IMR-90 (cell line): Measurements from ENCODE around the gene CIITA. TPM values are rescaled to one million over a fixed set of nuclear protein-coding genes. Genes with fewer than 3 reads are reported as not detected.

Experiments
- ATAC-seq: fragments of 200-7000 bp; cut with Tn5 transposase; 2 replicates; pipeline ENCODE4 v1.9.1; 2020; ENCODE audit warnings: low read depth, mild to moderate bottlenecking, moderate library complexity
- BruUV-seq: library from RNA; stranded (reverse); fragments of 400-500 nt; replicated peaks from 2 replicates; lab custom pipeline; 2021; lab: Mats Ljungman, UMichigan
- CTCF ChIA-PET: fragments of 300-600 bp; formaldehyde crosslinking; extraction: SDS; loops from one replicate; lab custom pipeline; 2021; ENCODE audit warnings: antibody characterized with exemption; lab: Yijun Ruan, JAX
- POLR2A ChIA-PET: fragments of 300-600 bp; sonication (Branson Sonifier 250); formaldehyde crosslinking; loops from one replicate; lab custom pipeline; 2022; ENCODE audit warnings: antibody characterized with exemption; ENCODE audit not compliant: unreplicated experiment; lab: Charles Lee
- DNase-seq: peaks from one replicate; pipeline ENCODE4 v3.0.0; 2013
- H2AFZ ChIP-seq: replicated peaks from 2 replicates; pipeline ENCODE3; 2013; ENCODE audit warnings: low read length, mild to moderate bottlenecking; ENCODE audit not compliant: poor library complexity
- H2AK5ac ChIP-seq: 2 replicates; pipeline ENCODE4 v1.6.1; 2013; ENCODE audit warnings: low read depth, low read length, inconsistent platforms
- H2AK9ac ChIP-seq: replicated peaks from 2 replicates; pipeline ENCODE3; 2013; ENCODE audit warnings: mild to moderate bottlenecking, low read depth, low read length, moderate library complexity; ENCODE audit not compliant: poor library complexity
- H2BK120ac ChIP-seq: 2 replicates; pipeline ENCODE4 v1.6.1; 2013; ENCODE audit warnings: low read depth, low read length, inconsistent platforms
- H2BK15ac ChIP-seq: 3 replicates; pipeline ENCODE4 v1.6.1; 2013; ENCODE audit warnings: low read depth, low read length, inconsistent platforms
- H2BK20ac ChIP-seq: 2 replicates; pipeline ENCODE4 v1.6.1; 2013; ENCODE audit warnings: low read depth, mild to moderate bottlenecking, inconsistent platforms, low read length, moderate library complexity
- H2BK5ac ChIP-seq: 2 replicates; pipeline ENCODE4 v1.6.1; 2013; ENCODE audit warnings: mild to moderate bottlenecking, low read depth, low read length, inconsistent platforms; ENCODE audit not compliant: poor library complexity, severe bottlenecking
- H3K14ac ChIP-seq: replicated peaks from 2 replicates; pipeline ENCODE4 v1.6.1; 2013; ENCODE audit warnings: low read depth, low read length, inconsistent platforms
- H3K18ac ChIP-seq: 2 replicates; pipeline ENCODE4 v1.6.1; 2013; ENCODE audit warnings: low read depth, low read length, control low read depth
- H3K23ac ChIP-seq: 2 replicates; pipeline ENCODE4 v1.6.1; 2013; ENCODE audit warnings: low read depth, low read length, inconsistent platforms
- H3K27ac ChIP-seq: 2 replicates; pipeline ENCODE4 v1.5.1; 2013; ENCODE audit warnings: mild to moderate bottlenecking, control low read depth, low read length; ENCODE audit not compliant: insufficient read depth
- H3K27me3 ChIP-seq: 2 replicates; pipeline ENCODE4 v1.6.1; 2013; ENCODE audit warnings: low read length; ENCODE audit not compliant: control insufficient read depth, insufficient read depth
- H3K36me3 ChIP-seq: 2 replicates; pipeline ENCODE4 v1.6.1; 2013; ENCODE audit warnings: low read length, mixed read lengths; ENCODE audit not compliant: control insufficient read depth, insufficient read depth
- H3K4ac ChIP-seq: 2 replicates; pipeline ENCODE4 v1.6.1; 2013; ENCODE audit warnings: low read depth, low read length, inconsistent platforms
- H3K4me1 ChIP-seq: 2 replicates; pipeline ENCODE4 v1.6.1; 2013; ENCODE audit warnings: low read length, mixed read lengths; ENCODE audit not compliant: control insufficient read depth, insufficient read depth
- H3K4me2 ChIP-seq: 2 replicates; pipeline ENCODE4 v1.6.1; 2013; ENCODE audit warnings: low read depth, mild to moderate bottlenecking, control low read depth, low read length, moderate library complexity
- H3K4me3 ChIP-seq: 2 replicates; pipeline ENCODE4 v1.5.1; 2013; ENCODE audit warnings: low read depth, mild to moderate bottlenecking, control low read depth, low read length, moderate library complexity; ENCODE audit not compliant: insufficient read depth
- H3K56ac ChIP-seq: 2 replicates; pipeline ENCODE4 v1.6.1; 2013; ENCODE audit warnings: low read length, inconsistent platforms; ENCODE audit not compliant: insufficient read depth; ENCODE audit errors: extremely low read depth
- H3K79me1 ChIP-seq, 2 experiments: 2 replicates each; pipeline ENCODE4 v1.6.1; 2013; ENCODE audit warnings: low read length in 2 of 2, inconsistent platforms in 1 of 2, low read depth in 1 of 2
- H3K9ac ChIP-seq: 2 replicates; pipeline ENCODE4 v1.6.1; 2013; ENCODE audit warnings: low read depth, low read length, control low read depth
- H3K9me1 ChIP-seq: 2 replicates; pipeline ENCODE4 v1.6.1; 2013; ENCODE audit warnings: low read length, inconsistent platforms; ENCODE audit not compliant: insufficient read depth
- H3K9me3 ChIP-seq: 2 replicates; pipeline ENCODE4 v1.6.1; 2013; ENCODE audit warnings: low read length; ENCODE audit not compliant: control insufficient read depth, insufficient read depth
- H4K20me1 ChIP-seq: 2 replicates; pipeline ENCODE4 v1.6.1; 2013; ENCODE audit warnings: low read length, inconsistent platforms; ENCODE audit not compliant: insufficient read depth
- H4K5ac ChIP-seq: 2 replicates; pipeline ENCODE4 v1.6.1; 2013; ENCODE audit warnings: mild to moderate bottlenecking, low read depth, low read length, control low read depth
- H4K8ac ChIP-seq, 2 experiments: 2 replicates each; pipeline ENCODE4 v1.6.1; 2013; ENCODE audit warnings: low read depth in 2 of 2, low read length in 2 of 2, control low read depth in 1 of 2, inconsistent platforms in 1 of 2
- H4K91ac ChIP-seq: 2 replicates; pipeline ENCODE4 v1.6.1; 2013; ENCODE audit warnings: low read depth, low read length, inconsistent platforms; ENCODE audit not compliant: insufficient read depth
- ELK1 ChIP-seq: fragments of 150-350 bp; IDR thresholded peaks from 2 replicates; pipeline ENCODE4 v1.6.1; 2016; ENCODE audit warnings: low read depth, mild to moderate bottlenecking, low read length, moderate library complexity, borderline replicate concordance
- FOS ChIP-seq: fragments of 150-350 bp; IDR thresholded peaks from 2 replicates; pipeline ENCODE4 v1.6.1; 2016; ENCODE audit warnings: low read depth, low read length
- MAZ ChIP-seq: IDR thresholded peaks from 2 replicates; pipeline ENCODE4 v1.6.1; 2012; ENCODE audit warnings: low read depth, mild to moderate bottlenecking, low read length, improper control_type of control experiment, moderate library complexity, borderline replicate concordance
- MXI1 ChIP-seq: IDR thresholded peaks from 2 replicates; pipeline ENCODE4 v1.6.1; 2012; ENCODE audit warnings: low read depth, mild to moderate bottlenecking, low read length, moderate library complexity, borderline replicate concordance
- POLR2A ChIP-seq: IDR thresholded peaks from 2 replicates; pipeline ENCODE4 v1.6.1; 2012; ENCODE audit warnings: mild to moderate bottlenecking, low read depth, low read length
- SMC3 ChIP-seq: fragments of 150-350 bp; IDR thresholded peaks from 2 replicates; pipeline ENCODE4 v1.6.1; 2016; ENCODE audit warnings: low read depth, mild to moderate bottlenecking, antibody characterized with exemption, low read length, moderate library complexity
- USF2 ChIP-seq: fragments of 150-350 bp; IDR thresholded peaks from 2 replicates; pipeline ENCODE4 v1.6.1; 2017; ENCODE audit warnings: mild to moderate bottlenecking, antibody characterized with exemption, low read length, low read depth
- WGBS, 2 experiments: methylation state at CpG; one replicate each; pipeline versions ENCODE4 v1.1.5 to v1.1.7; 2013; ENCODE audit warnings: missing lambda C conversion rate in 2 of 2; ENCODE audit not compliant: insufficient read length in 1 of 2; ENCODE audit errors: extremely low coverage in 2 of 2; 5-methylcytosine and 5-hydroxymethylcytosine counted together
- dilution Hi-C: fragments of 300-500 bp; cut with HindIII; formaldehyde crosslinking; loops from one replicate; pipeline ENCODE4 v1.14.3; 2018; ENCODE audit warnings: low sequenced_read_pairs; ENCODE audit not compliant: unreplicated experiment
- in situ Hi-C: fragments of 300-500 bp; cut with MboI; formaldehyde crosslinking; loops from 3 replicates; pipeline ENCODE4 v1.14.3; 2019; ENCODE audit warnings: low sequenced_read_pairs, inconsistent platforms, mixed read lengths
- intact Hi-C: fragments of 100-400 bp; cut with micrococcal nuclease; formaldehyde crosslinking; loops from 2 replicates; pipeline ENCODE4 v1.10.0; 2022
- polyA plus RNA-seq, 3 experiments: library from polyadenylated mRNA; depleted of rRNA; stranded (reverse); fragments of >200 nt; gene quantifications; 2 replicates each; pipeline ENCODE4 v1.2.3, GENCODE V29; 2012; ENCODE audit warnings: low replicate concordance in 1 of 3
- total RNA-seq: library from RNA; depleted of rRNA; stranded (reverse); fragments of >200 nt; gene quantifications from 2 replicates; pipeline ENCODE4 v1.2.3, GENCODE V29; 2012

Gene CIITA
- total and polyA plus RNA-seq, 2 of the 4 experiments (the other 2 are of a cell fraction) = 0.10 TPM; not detected in 1

GRCh38 chr16:10944249-10945064 lies 67.5 kb downstream of the CIITA start, which contains the start of gene CLEC16A:
Gene CLEC16A, plus strand, starts transcription at chr16:10944564. Its CDS starts 154 bp downstream, at chr16:10944718.
- peak within 1 kb of the TSS; percentile 68 for H3K27ac ChIP-seq
- H3K36me3 ChIP-seq = 0 out of 2 replicates have a peak, but pooled peaks cover 4% of the 10 kb centered on the region
- no peak within 1 kb of the TSS for H2AK5ac ChIP-seq
- H3K27me3 ChIP-seq = no peaks in the 10 kb centered on the region
- peak; percentile 96 for DNase-seq
- ChIA-PET CTCF (interaction anchor here (0.6 kb wide), 2 partner anchors 12 to 394 kb away, joined by 3 to 5 read pairs; no protein-coding TSS in a partner anchor), POLR2A (no interaction called here)
- in situ Hi-C loops (loop anchor here (25.0 kb wide), 1 partner anchor 1832 kb away; no protein-coding TSS in a partner anchor), intact Hi-C loops (no loop called here), dilution Hi-C loops (no loop called here)
- peak; percentile 80 for ATAC-seq
- H3K9me3 ChIP-seq = no peaks in the 10 kb centered on the region
- H2BK20ac ChIP-seq = no peak within 1 kb of the TSS
- peak within 1 kb of the TSS; percentile 9 for H2BK5ac ChIP-seq
- peaks cover 61% of the 10 kb centered on the region for H4K20me1 ChIP-seq
- H4K5ac ChIP-seq = no peak within 1 kb of the TSS
- peaks cover 40% of the 10 kb centered on the region for H3K9me1 ChIP-seq
- H3K4ac ChIP-seq = 0 out of 2 replicates have a peak within 1 kb of the TSS, but pooled peaks have one; percentile 12
- no peak within 1 kb of the TSS for H3K18ac ChIP-seq
- H2AFZ ChIP-seq = peak within 1 kb of the TSS; percentile 96
- H3K23ac ChIP-seq = peak within 1 kb of the TSS; percentile 68; the same call in 1 of the 2 replicates
- H3K4me2 ChIP-seq = peak within 1 kb of the TSS; percentile 97
- peak; percentile 75 for TF ChIP-seq POLR2A
- 0 out of 2 replicates have a peak, but pooled peaks have one; percentile 51 for TF ChIP-seq USF2
- peak; percentile 77; the same call in 1 of the 2 replicates for TF ChIP-seq MXI1
- TF ChIP-seq MAZ = peak; percentile 94; the same call in 1 of the 2 replicates
- TF ChIP-seq ELK1 = no peak
- no peak for TF ChIP-seq FOS
- TF ChIP-seq SMC3 = no peak
- H4K91ac ChIP-seq = no peak within 1 kb of the TSS
- H3K79me1 ChIP-seq = peaks cover 42 to 78% of the 10 kb centered on the region in 2 experiments
- peak within 1 kb of the TSS; percentile 83 for H3K4me3 ChIP-seq
- no peak within 1 kb of the TSS for H3K14ac ChIP-seq
- peak within 1 kb of the TSS; percentile 73 for H3K9ac ChIP-seq
- 0% methylated on average over 7 of the region's 86 CpGs; no CpG with 5 or more reads in 1 of the 2 experiments for WGBS, 2 experiments
- H2AK9ac ChIP-seq = peak within 1 kb of the TSS; percentile 94
- BruUV-seq = no TSS peak
- peak within 1 kb of the TSS in 1 of 2 experiments; percentile 69; a peak in 1 of 4 replicates for H4K8ac ChIP-seq
- 0 out of 2 replicates have a peak within 1 kb of the TSS, but pooled peaks have one; percentile 35 for H3K56ac ChIP-seq
- H3K4me1 ChIP-seq = peaks cover 21% of the 10 kb centered on the region
- H2BK15ac ChIP-seq = no peak within 1 kb of the TSS
- no peak within 1 kb of the TSS; the same call in 1 of the 2 replicates for H2BK120ac ChIP-seq
